T-helper 2 cell treated with Interferon-gamma antibody and Interleukin-4, amounts not matched to agents 5 μg/mL and 100 μg/mL, for 36 hours (primary cell): ENCODE measurements around the gene CTIF.
A peak's percentile ranks its signal among the peaks of the same experiment; 100 is the strongest.

Source experiments
- DNase-seq: peaks from one replicate; pipeline ENCODE4 v3.0.0; 2021; ENCODE audit warnings: low spot score
- H3K27ac Mint-ChIP-seq: one replicate; pipeline ENCODE4 v1.8.0; 2021; ENCODE audit warnings: mild to moderate bottlenecking, mixed read lengths
- H3K27me3 Mint-ChIP-seq: one replicate; pipeline ENCODE4 v1.8.0; 2021; ENCODE audit warnings: low read depth, mixed read lengths
- H3K36me3 Mint-ChIP-seq: one replicate; pipeline ENCODE4 v1.8.0; 2021; ENCODE audit warnings: low read depth, mixed read lengths
- H3K4me1 Mint-ChIP-seq: one replicate; pipeline ENCODE4 v1.8.0; 2021; ENCODE audit warnings: low read depth, mixed read lengths
- H3K4me3 Mint-ChIP-seq: one replicate; pipeline ENCODE4 v1.8.0; 2022; ENCODE audit warnings: mild to moderate bottlenecking, moderate library complexity, mixed read lengths
- H3K9me3 Mint-ChIP-seq: one replicate; pipeline ENCODE4 v1.8.0; 2021; ENCODE audit warnings: mixed read lengths

Gene CTIF

GRCh38 chr18:48784656-48785055 is 245.8 kb downstream of the CTIF start:
- H3K9me3 Mint-ChIP-seq: peaks cover 4% of the 10 kb centered on the region
- H3K4me1 Mint-ChIP-seq: peaks cover 8% of the 10 kb centered on the region
- no peaks in the 10 kb centered on the region for H3K27me3 Mint-ChIP-seq
- no peaks in the 10 kb centered on the region for H3K36me3 Mint-ChIP-seq
- H3K4me3 Mint-ChIP-seq: no peak overlapping the region
- peak overlapping the region; percentile 73 for H3K27ac Mint-ChIP-seq
- DNase-seq: no peak

GRCh38 chr18:48785091-48785614 is 246.3 kb downstream of the CTIF start:
- Mint-ChIP-seq H3K4me1 (peaks cover 8% of the 10 kb centered on the region), H3K27me3 (no peaks in the 10 kb centered on the region), H3K36me3 (no peaks in the 10 kb centered on the region), H3K4me3 (no peak overlapping the region), H3K9me3 (peaks cover 4% of the 10 kb centered on the region), H3K27ac (peak overlapping the region; percentile 73)
- no peak for DNase-seq

GRCh38 chr18:48785736-48786454 is 247.1 kb downstream of the CTIF start:
- no peak overlapping the region for H3K27ac Mint-ChIP-seq
- H3K4me3 Mint-ChIP-seq: no peak overlapping the region
- peaks cover 4% of the 10 kb centered on the region for H3K9me3 Mint-ChIP-seq
- no peak for DNase-seq
- no peaks in the 10 kb centered on the region for H3K27me3 Mint-ChIP-seq
- no peaks in the 10 kb centered on the region for H3K36me3 Mint-ChIP-seq
- H3K4me1 Mint-ChIP-seq: peaks cover 8% of the 10 kb centered on the region

GRCh38 chr18:48786455-48787202 is 247.8 kb downstream of the CTIF start:
- no peaks in the 10 kb centered on the region for H3K36me3 Mint-ChIP-seq
- DNase-seq: no peak
- peaks cover 8% of the 10 kb centered on the region for H3K4me1 Mint-ChIP-seq
- no peaks in the 10 kb centered on the region for H3K27me3 Mint-ChIP-seq
- peak overlapping the region; percentile 34 for H3K27ac Mint-ChIP-seq
- H3K9me3 Mint-ChIP-seq: peaks cover 4% of the 10 kb centered on the region
- no peak overlapping the region for H3K4me3 Mint-ChIP-seq

- no peak for DNase-seq
- H3K27ac Mint-ChIP-seq: peak overlapping the region; percentile 34
- H3K36me3 Mint-ChIP-seq: no peaks in the 10 kb centered on the region
- H3K4me3 Mint-ChIP-seq: no peak overlapping the region
- H3K4me1 Mint-ChIP-seq: peaks cover 8% of the 10 kb centered on the region
- H3K9me3 Mint-ChIP-seq: peaks cover 4% of the 10 kb centered on the region
- no peaks in the 10 kb centered on the region for H3K27me3 Mint-ChIP-seq
These were observed 248.6 kb downstream of the CTIF start for GRCh38 chr18:48787203-48788151.

GRCh38 chr18:48788373-48788772 is 249.5 kb downstream of the CTIF start:
- H3K9me3 Mint-ChIP-seq: peaks cover 4% of the 10 kb centered on the region
- no peak overlapping the region for H3K27ac Mint-ChIP-seq
- H3K36me3 Mint-ChIP-seq: no peaks in the 10 kb centered on the region
- peaks cover 8% of the 10 kb centered on the region for H3K4me1 Mint-ChIP-seq
- H3K27me3 Mint-ChIP-seq: no peaks in the 10 kb centered on the region
- no peak for DNase-seq
- H3K4me3 Mint-ChIP-seq: no peak overlapping the region

- peaks cover 8% of the 10 kb centered on the region for H3K4me1 Mint-ChIP-seq
- no peak overlapping the region for H3K4me3 Mint-ChIP-seq
- no peak overlapping the region for H3K27ac Mint-ChIP-seq
These were observed 250.5 kb downstream of the CTIF start for GRCh38 chr18:48789259-48789812.

GRCh38 chr18:48790226-48790863 is 251.5 kb downstream of the CTIF start:
- Mint-ChIP-seq H3K4me1 (peaks cover 4% of the 10 kb centered on the region), H3K4me3 (no peak overlapping the region), H3K27ac (no peak overlapping the region), H3K36me3 (no peaks in the 10 kb centered on the region), H3K27me3 (no peaks in the 10 kb centered on the region), H3K9me3 (peaks cover 4% of the 10 kb centered on the region)
- no peak for DNase-seq

More at GRCh38 chr18:48789259-48789812, 250.5 kb downstream of the CTIF start:
- no peak for DNase-seq
- H3K27me3 Mint-ChIP-seq: no peaks in the 10 kb centered on the region
- no peaks in the 10 kb centered on the region for H3K36me3 Mint-ChIP-seq
- peaks cover 4% of the 10 kb centered on the region for H3K9me3 Mint-ChIP-seq

- Mint-ChIP-seq H3K27me3 (no peaks in the 10 kb centered on the region), H3K36me3 (no peaks in the 10 kb centered on the region), H3K9me3 (peaks cover 4% of the 10 kb centered on the region), H3K4me1 (peaks cover 2% of the 10 kb centered on the region), H3K4me3 (no peak overlapping the region), H3K27ac (no peak overlapping the region)
- no peak for DNase-seq
These were observed 252.2 kb downstream of the CTIF start for GRCh38 chr18:48790869-48791635.

- H3K27me3 Mint-ChIP-seq: no peaks in the 10 kb centered on the region
- peaks cover 2% of the 10 kb centered on the region for H3K4me1 Mint-ChIP-seq
- no peak overlapping the region for H3K27ac Mint-ChIP-seq
- H3K9me3 Mint-ChIP-seq: peaks cover 4% of the 10 kb centered on the region
- H3K4me3 Mint-ChIP-seq: no peak overlapping the region
- DNase-seq: no peak
- H3K36me3 Mint-ChIP-seq: no peaks in the 10 kb centered on the region
These were observed 252.8 kb downstream of the CTIF start for GRCh38 chr18:48791636-48792105.

GRCh38 chr18:48792141-48792540 is 253.3 kb downstream of the CTIF start:
- Mint-ChIP-seq H3K27ac (no peak overlapping the region), H3K4me1 (peaks cover under 1% of the 10 kb centered on the region), H3K36me3 (no peaks in the 10 kb centered on the region), H3K9me3 (peaks cover 4% of the 10 kb centered on the region), H3K4me3 (no peak overlapping the region), H3K27me3 (no peaks in the 10 kb centered on the region)
- no peak for DNase-seq

- Mint-ChIP-seq H3K4me3 (no peak overlapping the region), H3K27me3 (no peaks in the 10 kb centered on the region), H3K36me3 (no peaks in the 10 kb centered on the region), H3K4me1 (no peaks in the 10 kb centered on the region), H3K27ac (no peak overlapping the region), H3K9me3 (peaks cover 4% of the 10 kb centered on the region)
- no peak for DNase-seq
These were observed 254.0 kb downstream of the CTIF start for GRCh38 chr18:48792611-48793380.
